PC-9 (cell line): Measurements from ENCODE around the gene SGMS1.
"Not testable (repeated sequence)": the region's sequence is repeated elsewhere in the genome, so short reads cannot be mapped to it uniquely, and the experiment has no call there.

Source experiments
- CTCF ChIP-seq: fragments of 200-600 bp; sonication (generic); conservative IDR thresholded peaks from 2 replicates; pipeline ENCODE4 v1.6.1; 2017; ENCODE audit warnings: mixed run types, antibody characterized with exemption, mild to moderate bottlenecking, moderate library complexity
- EZH2 ChIP-seq: fragments of 200-600 bp; sonication (generic); IDR thresholded peaks from 2 replicates; pipeline ENCODE4 v1.8.0; 2017; ENCODE audit warnings: antibody characterized with exemption, low read depth

DNA sequence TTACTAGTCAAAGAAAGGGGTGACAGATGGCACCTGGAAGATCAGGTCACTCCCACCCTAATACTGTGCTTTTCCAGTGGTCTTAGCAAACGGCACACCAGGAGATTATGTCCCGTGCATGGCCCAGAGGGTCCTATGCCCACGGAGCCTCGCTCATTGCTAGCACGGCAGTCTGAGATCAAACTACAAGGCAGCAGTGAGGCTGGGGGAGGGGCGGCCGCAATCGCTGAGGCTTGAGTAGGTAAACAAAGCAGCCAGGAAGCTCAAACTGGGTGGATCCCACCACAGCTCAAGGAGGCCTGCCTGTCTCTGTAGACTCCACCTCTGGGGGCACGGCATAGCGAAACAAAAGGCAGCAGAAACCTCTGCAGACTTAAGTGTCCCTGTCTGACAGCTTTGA is 361.1 kb downstream of the SGMS1 start:
- not testable (repeated sequence) for TF ChIP-seq EZH2, CTCF
